Keratinocyte (primary cell): ENCODE results near the gene KRT82. TPM values are rescaled to one million over a fixed set of nuclear protein-coding genes. Genes with fewer than 3 reads are reported as not detected.

Experiments used
- DNase-seq: peaks from one replicate; pipeline ENCODE4 v3.0.0-alpha.2; 2011; ENCODE audit warnings: low read depth, missing footprints, low spot score
- FAIRE-seq: peaks from 2 replicates; lab custom pipeline; 2011; peaks lifted over from hg19 to GRCh38; lab: Jason Lieb, UNC
- H2AFZ ChIP-seq: 2 replicates; pipeline ENCODE4 v1.6.0; 2012; ENCODE audit warnings: low read length, control low read depth, inconsistent platforms; ENCODE audit not compliant: control insufficient read depth
- H3K27ac ChIP-seq: 2 replicates; pipeline ENCODE4 v1.5.1; 2011; ENCODE audit warnings: low read length; ENCODE audit not compliant: control insufficient read depth, insufficient read depth
- H3K27me3 ChIP-seq: 3 replicates; pipeline ENCODE4 v1.6.0; 2011; ENCODE audit warnings: low read length; ENCODE audit not compliant: control insufficient read depth, insufficient read depth; ENCODE audit errors: extremely low read depth
- H3K36me3 ChIP-seq, 2 experiments: 2 replicates in 1 of 2; 3 replicates in 1 of 2; pipeline ENCODE4 v1.5.1; 2011; ENCODE audit warnings: low read length in 2 of 2, mild to moderate bottlenecking in 1 of 2; ENCODE audit not compliant: control insufficient read depth in 2 of 2, insufficient read depth in 2 of 2; ENCODE audit errors: extremely low read depth in 1 of 2
- H3K4me1 ChIP-seq: 3 replicates; pipeline ENCODE4 v1.5.1; 2011; ENCODE audit warnings: low read length; ENCODE audit not compliant: control insufficient read depth, insufficient read depth; ENCODE audit errors: extremely low read depth
- H3K4me2 ChIP-seq: 3 replicates; pipeline ENCODE4 v1.6.0; 2011; ENCODE audit warnings: low read depth, low read length; ENCODE audit not compliant: control insufficient read depth, insufficient read depth; ENCODE audit errors: extremely low read depth
- H3K4me3 ChIP-seq, 3 experiments: fragments of 200-600 bp in 1 of 3; sonication (generic) in 1 of 3; 2 replicates in 2 of 3; 3 replicates in 1 of 3; pipeline ENCODE4 v1.5.1; 2011 to 2016; ENCODE audit warnings: low read length in 3 of 3, mild to moderate bottlenecking in 3 of 3, control low read depth in 2 of 3, inconsistent platforms in 1 of 3, low read depth in 1 of 3, mixed read lengths in 1 of 3, mixed run types in 1 of 3, moderate library complexity in 1 of 3; ENCODE audit not compliant: control insufficient read depth in 2 of 3, insufficient read depth in 2 of 3; ENCODE audit errors: extremely low read depth in 1 of 3
- H3K79me2 ChIP-seq: 2 replicates; pipeline ENCODE4 v1.6.0; 2012; ENCODE audit warnings: low read length; ENCODE audit not compliant: control insufficient read depth, insufficient read depth
- H3K9ac ChIP-seq: 3 replicates; pipeline ENCODE4 v1.6.0; 2011; ENCODE audit warnings: low read length; ENCODE audit not compliant: control insufficient read depth, insufficient read depth; ENCODE audit errors: extremely low read depth
- H3K9me1 ChIP-seq: 3 replicates; pipeline ENCODE4 v1.6.0; 2011; ENCODE audit warnings: low read length; ENCODE audit not compliant: control insufficient read depth, insufficient read depth; ENCODE audit errors: extremely low read depth
- H3K9me3 ChIP-seq: 2 replicates; pipeline ENCODE4 v1.5.1; 2012; ENCODE audit warnings: low read depth, low read length; ENCODE audit not compliant: control insufficient read depth
- H4K20me1 ChIP-seq: 3 replicates; pipeline ENCODE4 v1.6.0; 2011; ENCODE audit warnings: low read length; ENCODE audit not compliant: control insufficient read depth, insufficient read depth; ENCODE audit errors: extremely low read depth
- EZH2 ChIP-seq: IDR thresholded peaks from one replicate; pipeline ENCODE4 v1.6.1; 2012; ENCODE audit warnings: inconsistent platforms, mild to moderate bottlenecking, low read length, moderate library complexity
- dilution Hi-C: fragments of 300-500 bp; cut with MboI; formaldehyde crosslinking; loops from one replicate; pipeline ENCODE4 v1.7.0; 2020; ENCODE audit warnings: low sequenced_read_pairs; ENCODE audit not compliant: extremely low pct_ligation_motif_present
- polyA plus RNA-seq, 5 experiments: library from polyadenylated mRNA; depleted of rRNA in 3 of 5; stranded (reverse) in 3 of 5; stranded (forward) in 1 of 5; unstranded in 1 of 5; fragments of >200 nt; gene quantifications; 1 replicate in 1 of 5; 2 replicates in 3 of 5; 3 replicates in 1 of 5; pipeline versions ENCODE4 v1.2.1 to v1.2.3, GENCODE V29; 2011 to 2012; ENCODE audit warnings: missing spikeins in 2 of 5, low read depth in 1 of 5, low replicate concordance in 1 of 5
- TF ChIP-seq, protein P1 (sequence below), 3 experiments: IDR thresholded peaks in 1 of 3; conservative IDR thresholded peaks in 1 of 3; optimal IDR thresholded peaks in 1 of 3; 2 replicates in 2 of 3; 3 replicates in 1 of 3; pipeline versions ENCODE3 to v1.5.1; 2011; ENCODE audit warnings: low read length in 3 of 3, mild to moderate bottlenecking in 3 of 3, moderate library complexity in 2 of 3, control low read depth in 1 of 3, inconsistent platforms in 1 of 3; ENCODE audit not compliant: insufficient read depth in 2 of 3; ENCODE audit errors: extremely low read depth in 1 of 3

The KRT82 gene
- polyA plus RNA-seq, 1 donor (not counting 4 experiments of a cell fraction or from before 2014, with no cell fraction given): not detected

DNA sequence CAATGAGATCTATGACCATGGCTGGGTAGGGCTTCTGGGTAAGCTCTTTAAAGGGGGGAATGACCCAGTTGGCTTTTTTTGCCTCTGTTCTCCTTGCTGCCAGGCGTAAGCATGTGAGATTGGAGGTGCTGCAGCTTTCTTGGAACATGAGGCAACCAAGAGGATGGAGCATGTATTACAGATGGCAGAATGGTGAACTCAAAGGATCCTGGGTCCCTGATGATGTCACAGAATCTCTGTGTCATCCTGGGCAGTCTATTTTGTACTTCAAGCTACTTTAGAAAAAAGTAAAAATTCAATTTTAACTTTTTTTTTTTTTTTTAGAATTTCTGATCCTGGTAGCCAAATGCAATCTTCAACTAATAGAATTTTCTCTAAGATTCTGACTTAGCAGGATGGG, 8.0 kb downstream of the KRT82 start:
- Histone ChIP-seq H3K27ac (no peak overlapping the region), H3K9ac (no peak overlapping the region), H3K4me2 (no peak overlapping the region), H3K27me3 (no peaks in the 10 kb centered on the region), H3K4me3 (no peak overlapping the region), H3K4me1 (no peaks in the 10 kb centered on the region), H2AFZ (no peak overlapping the region), H3K36me3 (no peaks in the 10 kb centered on the region), H3K9me1 (no peaks in the 10 kb centered on the region), H3K79me2 (no peaks in the 10 kb centered on the region), H4K20me1 (no peaks in the 10 kb centered on the region), H3K9me3 (no peaks in the 10 kb centered on the region)
- no peak for TF ChIP-seq EZH2
- TF ChIP-seq, protein P1, sequence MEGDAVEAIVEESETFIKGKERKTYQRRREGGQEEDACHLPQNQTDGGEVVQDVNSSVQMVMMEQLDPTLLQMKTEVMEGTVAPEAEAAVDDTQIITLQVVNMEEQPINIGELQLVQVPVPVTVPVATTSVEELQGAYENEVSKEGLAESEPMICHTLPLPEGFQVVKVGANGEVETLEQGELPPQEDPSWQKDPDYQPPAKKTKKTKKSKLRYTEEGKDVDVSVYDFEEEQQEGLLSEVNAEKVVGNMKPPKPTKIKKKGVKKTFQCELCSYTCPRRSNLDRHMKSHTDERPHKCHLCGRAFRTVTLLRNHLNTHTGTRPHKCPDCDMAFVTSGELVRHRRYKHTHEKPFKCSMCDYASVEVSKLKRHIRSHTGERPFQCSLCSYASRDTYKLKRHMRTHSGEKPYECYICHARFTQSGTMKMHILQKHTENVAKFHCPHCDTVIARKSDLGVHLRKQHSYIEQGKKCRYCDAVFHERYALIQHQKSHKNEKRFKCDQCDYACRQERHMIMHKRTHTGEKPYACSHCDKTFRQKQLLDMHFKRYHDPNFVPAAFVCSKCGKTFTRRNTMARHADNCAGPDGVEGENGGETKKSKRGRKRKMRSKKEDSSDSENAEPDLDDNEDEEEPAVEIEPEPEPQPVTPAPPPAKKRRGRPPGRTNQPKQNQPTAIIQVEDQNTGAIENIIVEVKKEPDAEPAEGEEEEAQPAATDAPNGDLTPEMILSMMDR (optimal IDR thresholded peaks at IDR 0.05 in 1 of 3, IDR thresholded peaks at IDR 0.05 in 1 of 3, conservative IDR thresholded peaks at IDR 0.05 in 1 of 3; ENCODE audit: extremely low read depth in 1 of 3, insufficient read depth in 2 of 3, low read length in 3 of 3): no peak
- FAIRE-seq (no peak), DNase-seq (no peak)
- dilution Hi-C loops: no loop called here

DNA sequence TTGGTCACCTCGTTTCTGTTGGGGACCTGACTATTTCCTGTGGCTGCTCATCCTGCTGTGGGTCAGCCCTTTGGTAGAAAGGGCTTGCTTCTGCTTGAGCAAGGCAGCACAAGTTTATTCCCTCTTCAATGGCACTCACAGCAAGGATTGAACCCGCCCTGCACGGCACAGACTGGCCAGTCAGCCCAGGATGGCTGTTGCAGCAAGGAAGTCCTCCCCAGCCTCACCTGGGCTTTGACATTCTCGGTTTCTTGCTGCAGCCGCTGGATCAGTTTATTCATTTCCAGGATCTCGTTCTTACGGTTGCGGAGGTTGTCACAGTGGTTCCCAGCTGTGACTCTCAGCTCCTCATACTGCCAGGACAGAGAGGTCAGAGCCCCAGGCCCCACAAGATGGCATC, 9.5 kb downstream of the KRT82 start:
- no peak overlapping the region for H2AFZ ChIP-seq
- TF ChIP-seq, protein P1 (optimal IDR thresholded peaks at IDR 0.05 in 1 of 3, IDR thresholded peaks at IDR 0.05 in 1 of 3, conservative IDR thresholded peaks at IDR 0.05 in 1 of 3; ENCODE audit: extremely low read depth in 1 of 3, insufficient read depth in 2 of 3, low read length in 3 of 3): no peak
- TF ChIP-seq EZH2: no peak
- no peaks in the 10 kb centered on the region for H3K9me3 ChIP-seq
- H3K4me2 ChIP-seq: no peak overlapping the region
- FAIRE-seq: no peak
- peaks cover 14% of the 10 kb centered on the region for H3K4me1 ChIP-seq
- no peaks in the 10 kb centered on the region for H3K79me2 ChIP-seq
- H3K9ac ChIP-seq: no peak overlapping the region
- no peaks in the 10 kb centered on the region for H3K9me1 ChIP-seq
- H3K27ac ChIP-seq: no peak overlapping the region
- H4K20me1 ChIP-seq: no peaks in the 10 kb centered on the region
- H3K36me3 ChIP-seq: no peaks in the 10 kb centered on the region
- dilution Hi-C loops: no loop called here
- DNase-seq: no peak
- no peak overlapping the region for H3K4me3 ChIP-seq
- H3K27me3 ChIP-seq: no peaks in the 10 kb centered on the region
